GM18951 (cell line): Measurements from ENCODE around the gene UBE2H.
"Not testable (repeated sequence)": the region's sequence is repeated elsewhere in the genome, so short reads cannot be mapped to it uniquely, and the experiment has no call there.

Experiments used
- POLR2A ChIP-seq: IDR thresholded peaks from 4 replicates; pipeline ENCODE4 v1.6.1; 2011; ENCODE audit warnings: mild to moderate bottlenecking; ENCODE audit not compliant: insufficient read length, insufficient read depth; ENCODE audit errors: extremely low read depth
- in situ Hi-C: fragments of 300-500 bp; cut with MboI; formaldehyde crosslinking; loops from one replicate; pipeline ENCODE4 v1.12.0; 2022; ENCODE audit warnings: low sequenced_read_pairs, mixed read lengths, inconsistent platforms; ENCODE audit not compliant: unreplicated experiment

UBE2H gene

DNA sequence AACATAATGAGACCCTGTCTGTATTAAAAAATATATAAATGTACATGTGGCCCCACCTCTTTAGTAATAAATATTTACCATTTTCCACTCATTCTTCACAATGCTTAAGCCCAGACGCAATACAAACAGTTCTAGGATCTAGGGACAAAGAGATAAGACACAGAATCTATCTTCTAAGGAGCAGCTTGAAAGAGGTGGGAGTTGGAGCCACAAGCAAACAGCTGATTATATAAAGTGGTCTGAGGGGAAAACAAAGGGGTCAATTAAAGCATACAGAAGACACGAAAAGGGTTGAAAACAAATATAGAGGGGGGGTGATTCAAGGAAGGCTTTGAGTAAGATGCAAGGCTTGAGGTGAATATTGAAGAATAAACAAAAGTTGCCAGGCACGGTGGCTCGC lies 43.1 kb downstream of the UBE2H start:
- in situ Hi-C loops, result no loop called here
- TF ChIP-seq POLR2A, result no peak

GRCh38 chr7:129908181-129908580 lies 44.6 kb downstream of the UBE2H start:
- in situ Hi-C loops, result no loop called here
- TF ChIP-seq POLR2A, result no peak

- TF ChIP-seq POLR2A, result no peak
- in situ Hi-C loops, result no loop called here
Observed at GRCh38 chr7:129907122-129907736, 45.5 kb downstream of the UBE2H start.

GRCh38 chr7:129906700-129907099 lies 46.1 kb downstream of the UBE2H start:
- in situ Hi-C loops, result no loop called here
- TF ChIP-seq POLR2A, result no peak

DNA sequence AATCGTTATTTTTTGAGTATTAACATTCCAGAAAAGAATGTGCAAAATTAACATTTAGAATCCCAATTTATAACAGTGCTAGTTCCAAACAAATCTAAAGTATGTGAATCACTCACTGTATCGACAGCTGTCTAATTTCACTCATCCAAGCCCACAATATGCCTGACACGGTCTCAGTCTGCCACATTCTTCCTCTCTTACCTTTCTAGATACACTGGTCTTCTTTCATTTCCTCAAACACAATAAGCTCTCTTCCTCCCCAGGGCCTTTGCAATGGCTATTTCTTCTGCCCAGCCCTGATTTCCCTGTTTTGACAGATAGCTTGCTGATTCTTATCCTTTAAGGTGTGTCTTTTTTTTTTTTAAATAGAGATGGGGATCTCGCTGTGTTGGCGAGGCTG lies 48.8 kb downstream of the UBE2H start:
- in situ Hi-C loops, result no loop called here
- no peak for TF ChIP-seq POLR2A

DNA sequence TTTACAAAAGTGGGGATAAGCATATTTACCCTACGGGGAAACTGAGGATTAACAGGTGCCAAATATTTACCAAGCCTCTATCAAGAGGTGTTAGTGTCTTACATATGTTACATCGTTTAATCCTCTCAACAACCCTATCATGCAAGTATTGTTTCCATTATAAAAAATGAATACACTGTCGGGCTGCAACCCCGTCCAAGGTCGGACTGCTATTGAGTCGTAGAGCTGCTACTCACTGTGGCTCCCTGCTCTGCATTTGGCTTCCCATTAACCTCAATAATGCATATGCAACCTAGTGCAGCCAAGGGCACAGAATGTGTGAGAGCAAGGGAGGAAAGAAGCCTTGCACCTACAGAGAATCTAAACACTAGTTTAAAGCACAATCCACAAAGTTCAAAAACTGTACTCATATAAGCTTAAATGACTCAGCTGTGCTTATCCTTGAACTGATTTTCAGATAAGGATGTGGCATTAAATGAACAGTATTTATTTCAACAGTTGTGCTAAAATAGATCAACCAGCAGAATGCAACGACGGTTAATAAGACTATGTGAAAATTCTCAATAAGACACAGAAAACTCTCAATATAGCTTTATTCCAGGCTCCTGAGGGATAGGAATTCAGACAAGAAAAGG lies 49.9 kb downstream of the UBE2H start:
- in situ Hi-C loops, result no loop called here
- no peak for TF ChIP-seq POLR2A

- TF ChIP-seq POLR2A, result no peak
- in situ Hi-C loops, result no loop called here
Observed at GRCh38 chr7:129898502-129899160, 54.1 kb downstream of the UBE2H start.

GRCh38 chr7:129898007-129898406 lies 54.8 kb downstream of the UBE2H start:
- TF ChIP-seq POLR2A, result no peak
- in situ Hi-C loops, result no loop called here

GRCh38 chr7:129896568-129897382 lies 56.0 kb downstream of the UBE2H start:
- TF ChIP-seq POLR2A, result no peak
- in situ Hi-C loops, result no loop called here

DNA sequence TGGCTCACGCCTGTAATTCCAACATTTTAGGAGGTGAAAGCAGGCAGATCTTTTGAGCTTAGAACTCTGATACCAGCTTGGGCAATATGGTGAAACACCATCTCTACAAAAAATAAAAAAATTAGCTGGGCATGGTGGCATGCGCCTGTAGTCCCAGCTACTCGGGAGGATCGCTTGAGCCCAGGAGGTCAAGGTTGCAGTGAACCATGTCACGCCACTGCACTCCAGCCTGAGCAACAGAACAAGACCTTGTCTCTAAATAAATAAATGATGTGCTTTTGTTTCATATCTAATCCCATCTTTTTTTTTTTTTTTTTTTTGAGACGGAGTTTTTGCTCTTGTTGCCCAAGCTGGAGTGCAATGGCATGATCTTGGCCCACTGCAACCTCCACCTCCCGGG lies 58.6 kb downstream of the UBE2H start:
- in situ Hi-C loops, result not testable (repeated sequence)

GRCh38 chr7:129890090-129890489 lies 62.7 kb downstream of the UBE2H start:
- in situ Hi-C loops, result no loop called here
- no peak for TF ChIP-seq POLR2A

DNA sequence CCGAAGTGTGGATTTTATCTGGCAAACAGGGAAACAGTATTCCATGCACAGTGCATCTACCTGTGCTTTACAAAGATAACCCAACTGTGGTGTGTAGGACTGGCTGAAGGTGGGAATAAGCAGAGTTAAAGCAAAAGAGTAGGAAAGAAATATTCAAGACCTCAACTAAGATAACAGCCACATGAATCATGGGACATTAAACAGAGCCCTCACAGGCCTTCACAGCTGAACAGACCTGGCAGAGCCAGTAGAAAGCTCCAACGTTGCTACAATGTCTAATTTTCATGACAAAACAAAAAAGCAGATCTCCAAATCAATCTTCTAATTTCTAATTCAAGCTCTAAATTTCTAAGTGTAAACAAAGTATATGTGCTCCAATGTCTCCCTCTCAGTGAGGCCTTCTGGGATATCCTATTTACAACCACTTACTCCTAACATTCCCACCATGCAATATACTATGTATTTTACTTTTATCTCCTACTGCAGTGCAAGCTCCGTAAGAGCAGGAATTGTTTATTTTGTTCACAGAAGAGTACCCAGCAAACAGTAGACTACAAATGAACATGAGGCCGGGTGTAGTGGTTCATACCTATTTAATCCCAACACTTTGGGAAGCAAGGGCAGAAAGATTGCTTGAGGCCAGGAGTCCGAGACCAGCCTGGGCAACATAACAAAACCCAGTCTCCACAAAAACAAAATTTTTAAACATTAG lies 63.5 kb downstream of the UBE2H start:
- in situ Hi-C loops, result no loop called here
- no peak for TF ChIP-seq POLR2A

DNA sequence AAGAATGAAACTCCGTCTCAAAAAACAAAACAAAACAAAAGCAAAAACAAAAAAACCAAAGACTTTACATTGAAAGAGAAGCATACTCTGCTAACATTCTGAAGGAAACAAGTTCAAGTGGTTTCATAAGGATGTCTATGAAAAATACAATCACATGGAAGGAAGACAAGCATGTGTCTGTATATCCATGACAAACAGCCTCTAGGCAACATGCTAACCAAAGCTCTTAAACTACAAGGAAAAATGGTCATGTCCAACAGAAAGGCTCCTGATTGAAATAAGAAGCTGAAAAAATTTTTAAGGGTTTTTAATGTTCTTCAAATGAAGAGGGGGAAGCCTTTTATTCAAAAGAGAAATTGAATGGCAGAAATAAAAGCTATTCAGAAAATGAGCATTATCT lies 64.9 kb downstream of the UBE2H start:
- TF ChIP-seq POLR2A, result no peak
- in situ Hi-C loops, result no loop called here
